Nephron progenitor cell (in vitro differentiated cells): ENCODE data around the gene TIMM50.

Experiments
- DNase-seq: peaks from one replicate; pipeline ENCODE4 v3.0.0; 2021
- H3K27ac Mint-ChIP-seq: 2 replicates; pipeline ENCODE4 v1.8.0; 2021; ENCODE audit warnings: mild to moderate bottlenecking, moderate library complexity, mixed read lengths
- H3K27me3 Mint-ChIP-seq: 2 replicates; pipeline ENCODE4 v1.8.0; 2021; ENCODE audit warnings: mild to moderate bottlenecking, low read depth, mixed read lengths; ENCODE audit not compliant: poor library complexity
- H3K36me3 Mint-ChIP-seq: 2 replicates; pipeline ENCODE4 v1.8.0; 2021; ENCODE audit warnings: low read depth, mixed read lengths
- H3K4me1 Mint-ChIP-seq: 2 replicates; pipeline ENCODE4 v1.8.0; 2021; ENCODE audit warnings: mixed read lengths
- H3K4me3 Mint-ChIP-seq: 2 replicates; pipeline ENCODE4 v1.8.0; 2021; ENCODE audit warnings: mild to moderate bottlenecking, moderate library complexity, mixed read lengths
- H3K9me3 Mint-ChIP-seq: 2 replicates; pipeline ENCODE4 v1.8.0; 2021; ENCODE audit warnings: mild to moderate bottlenecking, moderate library complexity, mixed read lengths
- TF ChIP-seq, protein P1 (sequence below): fragments of 200-600 bp; sonication (generic); IDR thresholded peaks from 2 replicates; pipeline ENCODE4 v1.5.0; 2021; ENCODE audit warnings: antibody characterized with exemption

TIMM50 gene

DNA sequence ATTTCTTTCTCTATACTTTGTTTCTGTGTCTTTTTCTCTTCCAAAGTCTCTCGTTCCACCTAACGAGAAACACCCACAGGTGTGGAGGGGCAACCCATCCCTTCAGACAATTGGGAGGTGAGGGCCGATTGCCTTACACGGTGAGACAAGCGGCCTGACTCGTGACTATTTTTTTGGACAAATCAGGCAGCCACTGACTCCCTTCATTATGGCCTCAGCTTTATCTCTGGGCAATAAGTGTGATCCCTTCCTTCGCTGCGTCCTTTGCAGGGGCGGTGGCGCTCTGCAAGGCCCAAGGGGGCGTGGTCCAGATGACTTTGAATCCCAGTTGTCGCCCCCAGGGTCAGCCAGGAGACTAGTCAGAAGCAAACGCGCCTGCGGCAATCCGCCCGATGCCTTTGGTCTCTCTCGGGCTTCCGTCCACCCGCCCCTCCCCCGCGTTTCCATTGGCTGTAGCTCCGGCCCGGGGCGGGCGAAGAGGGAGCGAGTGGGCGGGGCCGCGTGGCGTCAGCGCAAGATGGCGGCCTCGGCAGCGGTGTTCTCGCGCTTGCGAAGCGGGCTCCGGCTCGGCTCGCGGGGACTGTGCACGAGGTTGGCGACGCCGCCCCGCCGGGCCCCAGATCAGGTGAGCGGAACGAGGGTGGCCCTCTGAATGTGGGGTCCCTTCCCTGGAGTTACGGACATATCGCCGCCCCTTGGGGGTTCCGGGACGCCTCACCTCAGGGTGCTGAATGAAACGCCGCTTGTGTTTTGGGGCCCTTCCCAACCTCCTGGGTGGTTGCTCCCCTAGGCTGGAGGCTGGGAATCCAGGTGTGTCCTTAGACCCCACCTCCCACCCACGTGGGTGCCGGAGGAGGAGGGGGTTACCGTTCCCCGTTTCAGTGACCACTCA lies at the start of gene TIMM50:
Gene TIMM50 (plus strand): TSS at position 502 of the 892 bp plus-strand sequence. CDS start 16 bp downstream, at position 518.
- no peaks in the 10 kb centered on the region for H3K9me3 Mint-ChIP-seq
- H3K27ac Mint-ChIP-seq: peak within 1 kb of the TSS; percentile 96
- peaks cover 29% of the 10 kb centered on the region for H3K36me3 Mint-ChIP-seq
- peaks cover 7% of the 10 kb centered on the region for H3K27me3 Mint-ChIP-seq
- TF ChIP-seq, protein P1, sequence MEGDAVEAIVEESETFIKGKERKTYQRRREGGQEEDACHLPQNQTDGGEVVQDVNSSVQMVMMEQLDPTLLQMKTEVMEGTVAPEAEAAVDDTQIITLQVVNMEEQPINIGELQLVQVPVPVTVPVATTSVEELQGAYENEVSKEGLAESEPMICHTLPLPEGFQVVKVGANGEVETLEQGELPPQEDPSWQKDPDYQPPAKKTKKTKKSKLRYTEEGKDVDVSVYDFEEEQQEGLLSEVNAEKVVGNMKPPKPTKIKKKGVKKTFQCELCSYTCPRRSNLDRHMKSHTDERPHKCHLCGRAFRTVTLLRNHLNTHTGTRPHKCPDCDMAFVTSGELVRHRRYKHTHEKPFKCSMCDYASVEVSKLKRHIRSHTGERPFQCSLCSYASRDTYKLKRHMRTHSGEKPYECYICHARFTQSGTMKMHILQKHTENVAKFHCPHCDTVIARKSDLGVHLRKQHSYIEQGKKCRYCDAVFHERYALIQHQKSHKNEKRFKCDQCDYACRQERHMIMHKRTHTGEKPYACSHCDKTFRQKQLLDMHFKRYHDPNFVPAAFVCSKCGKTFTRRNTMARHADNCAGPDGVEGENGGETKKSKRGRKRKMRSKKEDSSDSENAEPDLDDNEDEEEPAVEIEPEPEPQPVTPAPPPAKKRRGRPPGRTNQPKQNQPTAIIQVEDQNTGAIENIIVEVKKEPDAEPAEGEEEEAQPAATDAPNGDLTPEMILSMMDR: no peak
- peak; percentile 100 for DNase-seq
- peak within 1 kb of the TSS; percentile 96 for H3K4me3 Mint-ChIP-seq
- peaks cover 36% of the 10 kb centered on the region for H3K4me1 Mint-ChIP-seq

DNA sequence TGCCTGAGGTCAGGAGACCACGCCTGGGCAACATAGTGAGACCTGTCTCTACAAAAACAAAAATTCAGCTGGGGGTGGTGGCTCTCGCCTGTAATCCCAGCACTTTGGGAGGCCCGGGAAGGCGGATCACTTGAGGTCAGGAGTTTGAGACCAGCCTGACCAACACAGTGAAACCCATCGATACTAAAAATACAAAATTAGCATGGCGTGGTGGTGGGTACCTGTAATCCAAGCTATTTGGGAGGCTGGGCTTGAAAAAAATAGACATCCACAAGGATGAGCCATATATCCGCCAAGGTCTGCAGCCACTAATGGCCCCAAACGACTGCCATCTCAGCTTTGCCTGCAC lies 48.0 kb upstream of the TIMM50 start:
- H3K27ac Mint-ChIP-seq: no peak overlapping the region
- peaks cover 32% of the 10 kb centered on the region for H3K36me3 Mint-ChIP-seq
- no peak overlapping the region for H3K4me3 Mint-ChIP-seq
- no peak for DNase-seq
- peaks cover 57% of the 10 kb centered on the region for H3K4me1 Mint-ChIP-seq
- TF ChIP-seq, protein P1: no peak
- peaks cover 11% of the 10 kb centered on the region for H3K27me3 Mint-ChIP-seq
- H3K9me3 Mint-ChIP-seq: no peaks in the 10 kb centered on the region

DNA sequence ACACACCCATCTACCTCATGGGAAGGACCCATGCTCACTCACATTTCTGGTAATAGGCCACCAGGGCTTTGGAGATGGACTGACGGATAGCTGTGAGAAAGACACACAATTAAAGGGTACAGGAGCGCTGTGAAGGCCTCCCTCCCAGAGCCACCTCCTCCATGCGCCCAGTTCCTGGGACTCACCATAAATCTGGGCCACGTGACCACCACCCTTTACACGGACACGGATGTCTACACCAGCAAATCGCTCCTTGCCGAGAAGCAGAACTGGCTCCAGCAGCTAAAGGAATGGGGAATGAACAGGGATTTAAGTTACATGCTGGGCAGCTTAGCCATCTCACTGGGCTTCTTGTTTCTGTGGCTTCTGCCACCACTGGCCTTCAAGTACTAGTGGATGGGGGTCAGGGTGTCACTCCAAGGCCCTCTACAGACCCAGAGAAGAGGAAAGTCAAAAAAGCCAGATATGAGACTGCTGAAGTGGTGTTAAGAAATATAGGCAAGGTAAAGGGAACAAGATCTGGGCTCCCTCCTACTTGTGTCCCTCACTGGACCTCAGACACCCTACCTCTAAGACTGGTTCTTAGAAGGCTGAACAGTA lies 47.1 kb upstream of the TIMM50 start:
- H3K36me3 Mint-ChIP-seq: peaks cover 32% of the 10 kb centered on the region
- DNase-seq: no peak
- H3K4me1 Mint-ChIP-seq: peaks cover 56% of the 10 kb centered on the region
- TF ChIP-seq, protein P1: no peak
- peaks cover 11% of the 10 kb centered on the region for H3K27me3 Mint-ChIP-seq
- peak overlapping the region; percentile 64 for H3K27ac Mint-ChIP-seq
- peak overlapping the region; percentile 58 for H3K4me3 Mint-ChIP-seq
- no peaks in the 10 kb centered on the region for H3K9me3 Mint-ChIP-seq

DNA sequence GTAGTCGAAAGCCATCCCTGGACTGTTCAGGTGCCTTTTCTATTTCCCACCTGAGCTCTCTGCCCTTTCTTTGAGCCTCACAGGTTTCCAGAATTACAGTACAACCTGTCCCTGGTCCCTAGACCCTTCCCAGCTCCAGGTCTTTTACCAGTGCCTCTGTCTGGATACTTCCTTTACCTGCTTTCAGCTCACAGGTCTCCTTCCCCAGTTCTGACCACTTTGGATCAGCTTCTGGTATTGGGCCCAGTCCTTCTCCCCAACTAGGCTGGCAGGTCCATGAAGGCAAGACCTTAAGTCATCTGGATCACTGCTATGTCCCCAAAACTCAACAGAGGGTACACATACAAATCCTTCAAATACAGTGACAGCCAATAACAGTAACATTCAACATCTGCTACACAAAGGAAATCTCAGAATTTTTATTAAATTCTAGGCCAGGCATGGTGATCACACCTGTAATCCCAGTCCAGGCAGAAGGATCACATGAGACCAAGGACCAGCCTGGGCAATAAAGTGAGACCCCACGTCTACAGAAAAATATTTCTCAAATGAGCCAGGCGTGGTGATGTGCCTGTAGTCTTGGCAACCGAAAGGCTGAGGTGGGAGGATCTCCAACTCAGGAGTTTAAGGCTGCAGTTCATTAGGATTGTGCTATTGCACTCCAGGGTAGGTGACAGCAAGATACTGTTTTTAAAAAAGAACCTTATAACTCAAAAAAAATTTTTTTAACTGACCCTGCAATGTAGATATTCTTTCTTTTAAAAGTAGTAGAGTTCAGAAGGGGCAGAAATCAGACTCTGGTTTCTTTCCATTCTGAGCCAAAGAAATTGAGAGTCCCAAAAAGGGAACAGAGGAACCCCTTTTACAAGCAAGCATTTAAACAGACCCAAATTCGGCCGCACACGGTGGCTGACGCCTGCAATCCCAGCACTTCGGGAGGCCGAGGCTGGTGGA lies 46.2 kb upstream of the TIMM50 start:
- Mint-ChIP-seq H3K9me3 (no peaks in the 10 kb centered on the region), H3K4me3 (peak overlapping the region; percentile 99), H3K27ac (peak overlapping the region; percentile 85), H3K4me1 (peaks cover 52% of the 10 kb centered on the region), H3K27me3 (peaks cover 8% of the 10 kb centered on the region), H3K36me3 (peaks cover 32% of the 10 kb centered on the region)
- TF ChIP-seq, protein P1: no peak
- DNase-seq: no peak

DNA sequence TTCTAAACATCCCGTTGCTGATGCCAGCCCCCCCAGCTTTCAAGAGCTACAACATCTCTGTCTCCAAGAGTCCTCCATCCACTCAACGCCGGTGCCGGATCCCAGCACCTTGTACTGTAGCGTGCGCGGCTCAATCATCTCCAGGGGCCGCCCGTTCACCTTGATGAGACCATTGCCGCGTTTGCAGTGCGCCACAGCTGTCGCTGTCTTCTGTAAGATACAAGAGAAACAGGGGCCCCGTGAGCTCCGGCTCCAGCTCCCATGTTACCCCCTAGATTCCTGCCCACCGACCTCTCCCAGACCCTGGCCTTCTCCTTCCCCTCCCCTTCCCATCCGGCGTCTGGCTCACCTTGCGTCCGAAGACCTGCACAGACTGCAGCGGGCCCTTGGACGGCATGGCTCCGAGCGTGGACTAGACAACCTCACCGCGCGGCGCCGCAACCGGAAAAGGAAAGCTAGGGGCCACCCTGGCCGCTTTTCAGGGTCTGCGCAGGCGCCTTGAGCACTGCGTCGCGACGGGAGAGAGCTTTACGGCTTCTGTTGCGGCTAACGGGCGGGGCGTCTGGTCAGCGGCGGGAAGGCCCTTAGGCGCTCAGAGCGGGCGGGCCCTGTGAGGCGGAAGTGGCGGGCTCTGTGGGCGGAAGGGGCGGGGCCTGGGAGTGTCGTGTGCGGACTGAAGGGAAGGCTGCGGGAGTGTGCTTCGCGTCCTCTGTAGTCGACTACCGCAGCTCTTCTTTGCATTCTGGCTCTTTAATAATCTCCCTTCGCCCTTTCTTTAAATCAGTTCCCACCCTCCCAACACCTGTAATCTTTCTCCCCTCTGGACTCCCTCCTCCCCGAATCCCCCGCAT lies 44.9 kb upstream of the TIMM50 start, which contains the start of gene RPS16:
Gene RPS16 (minus strand): TSS at position 451 of the 851 bp plus-strand sequence. CDS start 54 bp downstream, at position 397.
- Mint-ChIP-seq H3K9me3 (no peaks in the 10 kb centered on the region), H3K27ac (peak within 1 kb of the TSS; percentile 99), H3K27me3 (peaks cover 8% of the 10 kb centered on the region), H3K36me3 (peaks cover 32% of the 10 kb centered on the region), H3K4me1 (peaks cover 55% of the 10 kb centered on the region), H3K4me3 (peak within 1 kb of the TSS; percentile 99)
- peak; percentile 99 for DNase-seq
- TF ChIP-seq, protein P1: no peak
